ENCODE data around the gene CA11. TPM values are rescaled to one million over a fixed set of nuclear protein-coding genes. Genes with fewer than 3 reads are reported as not detected.

Gene CA11
- total RNA-seq, 1 donor from 2014 or later, result 7.9 TPM

- Histone ChIP-seq H3K36me3 (no peaks in the 10 kb centered on the region), H3K27ac (no peak overlapping the region), H3K4me3 (no peak overlapping the region), H3K27me3 (no peaks in the 10 kb centered on the region), H3K9me3 (no peaks in the 10 kb centered on the region), H3K4me1 (no peaks in the 10 kb centered on the region)
- intact Hi-C loops (cut with DNase I), result no loop called here
- no peak for TF ChIP-seq POLR2A (IDR thresholded peaks at IDR 0.05)
- TF ChIP-seq CTCF (IDR thresholded peaks at IDR 0.05), result no peak
- TF ChIP-seq POLR2AphosphoS5 (IDR thresholded peaks at IDR 0.05; ENCODE audit: insufficient read depth in 1 of 2, low read depth in 1 of 2), result no peak
- no peak for DNase-seq (ENCODE audit: extremely low spot score in 2 of 2)
Observed at GRCh38 chr19:48650974-48651682, 5.1 kb upstream of the CA11 start.

- DNase-seq (ENCODE audit: extremely low spot score in 2 of 2), result no peak
- Histone ChIP-seq H3K4me1 (peaks cover 16% of the 10 kb centered on the region), H3K36me3 (no peaks in the 10 kb centered on the region), H3K27ac (no peak overlapping the region), H3K4me3 (no peak overlapping the region), H3K9me3 (no peaks in the 10 kb centered on the region), H3K27me3 (no peaks in the 10 kb centered on the region)
- TF ChIP-seq CTCF (IDR thresholded peaks at IDR 0.05) (no peak), POLR2A (IDR thresholded peaks at IDR 0.05) (no peak), POLR2AphosphoS5 (IDR thresholded peaks at IDR 0.05; ENCODE audit: insufficient read depth in 1 of 2, low read depth in 1 of 2) (no peak)
- intact Hi-C loops (cut with DNase I), result loop anchor here (5.0 kb wide), 2 partner anchors 59 to 134 kb away; no protein-coding TSS in a partner anchor
Observed at GRCh38 chr19:48648134-48648533, 2.1 kb upstream of the CA11 start.

- DNase-seq (ENCODE audit: extremely low spot score in 2 of 2), result no peak
- Histone ChIP-seq H3K36me3 (no peaks in the 10 kb centered on the region), H3K4me1 (peaks cover 16% of the 10 kb centered on the region), H3K27me3 (no peaks in the 10 kb centered on the region), H3K4me3 (peak overlapping the region; percentile 56 to 64), H3K27ac (peak overlapping the region; percentile 96), H3K9me3 (no peaks in the 10 kb centered on the region)
- intact Hi-C loops (cut with DNase I), result loop anchor here (5.0 kb wide), 2 partner anchors 61 to 136 kb away; no protein-coding TSS in a partner anchor
- TF ChIP-seq POLR2AphosphoS5 (IDR thresholded peaks at IDR 0.05; ENCODE audit: insufficient read depth in 1 of 2, low read depth in 1 of 2), result no peak
- TF ChIP-seq CTCF (IDR thresholded peaks at IDR 0.05), result no peak
- TF ChIP-seq POLR2A (IDR thresholded peaks at IDR 0.05), result no peak
Observed at GRCh38 chr19:48646722-48647216, 782 bp upstream of the CA11 start.

GRCh38 chr19:48645620-48646000 lies 377 bp downstream of the CA11 start:
- H3K36me3 ChIP-seq, result no peaks in the 10 kb centered on the region
- H3K4me3 ChIP-seq, result peak overlapping the region; percentile 56 to 64
- peaks cover 16% of the 10 kb centered on the region for H3K4me1 ChIP-seq
- no peaks in the 10 kb centered on the region for H3K9me3 ChIP-seq
- peak overlapping the region; percentile 96 for H3K27ac ChIP-seq
- no peak for DNase-seq (ENCODE audit: extremely low spot score in 2 of 2)
- H3K27me3 ChIP-seq, result no peaks in the 10 kb centered on the region
- no peak for TF ChIP-seq POLR2AphosphoS5 (IDR thresholded peaks at IDR 0.05; ENCODE audit: insufficient read depth in 1 of 2, low read depth in 1 of 2)
- TF ChIP-seq POLR2A (IDR thresholded peaks at IDR 0.05), result no peak
- TF ChIP-seq CTCF (IDR thresholded peaks at IDR 0.05), result no peak
- intact Hi-C loops (cut with DNase I), result loop anchor here (5.0 kb wide), 2 partner anchors 62 to 137 kb away; no protein-coding TSS in a partner anchor

Measured in vagina (tissue), 2 donors.